ENCODE results near the gene OSMR. TPM values are rescaled to one million over a fixed set of nuclear protein-coding genes. Genes with fewer than 3 reads are reported as not detected.

OSMR gene
- total and polyA plus RNA-seq, 9 of the 15 experiments (the other 6 are each of a cell fraction or from before 2014, with no cell fraction given): 0.18 to 1.7 (median 0.94) TPM

DNA sequence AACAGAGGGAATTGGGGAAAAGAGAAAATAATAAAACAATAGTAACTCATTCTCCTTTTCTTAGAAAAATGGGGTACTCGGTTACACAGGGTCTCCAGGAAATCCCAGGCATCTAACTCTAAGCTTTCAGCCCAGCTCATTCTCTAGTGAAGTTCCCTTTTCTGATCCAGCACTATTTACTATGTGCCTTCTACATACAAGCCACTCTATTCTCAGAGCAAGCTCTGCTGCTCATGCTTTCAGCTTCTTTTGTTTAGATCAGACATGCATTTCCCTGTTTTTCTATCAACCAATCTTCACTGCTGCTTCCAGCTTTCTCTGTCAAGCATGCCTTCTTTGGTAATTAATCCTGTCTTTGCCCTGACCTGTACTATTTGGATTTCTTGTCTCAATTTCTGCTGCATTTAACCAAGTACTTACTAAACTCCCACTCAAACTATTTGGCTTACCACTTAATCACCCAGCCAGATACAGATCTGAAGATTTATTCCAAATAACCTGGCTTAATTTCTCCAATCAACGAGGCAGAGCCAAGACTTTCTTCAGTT is 25.3 kb downstream of the OSMR start (continued):
- TF ChIP-seq, protein P1, sequence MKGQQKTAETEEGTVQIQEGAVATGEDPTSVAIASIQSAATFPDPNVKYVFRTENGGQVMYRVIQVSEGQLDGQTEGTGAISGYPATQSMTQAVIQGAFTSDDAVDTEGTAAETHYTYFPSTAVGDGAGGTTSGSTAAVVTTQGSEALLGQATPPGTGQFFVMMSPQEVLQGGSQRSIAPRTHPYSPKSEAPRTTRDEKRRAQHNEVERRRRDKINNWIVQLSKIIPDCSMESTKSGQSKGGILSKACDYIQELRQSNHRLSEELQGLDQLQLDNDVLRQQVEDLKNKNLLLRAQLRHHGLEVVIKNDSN (CRISPR knock-in tag; IDR thresholded peaks at IDR 0.05): no peak

DNA sequence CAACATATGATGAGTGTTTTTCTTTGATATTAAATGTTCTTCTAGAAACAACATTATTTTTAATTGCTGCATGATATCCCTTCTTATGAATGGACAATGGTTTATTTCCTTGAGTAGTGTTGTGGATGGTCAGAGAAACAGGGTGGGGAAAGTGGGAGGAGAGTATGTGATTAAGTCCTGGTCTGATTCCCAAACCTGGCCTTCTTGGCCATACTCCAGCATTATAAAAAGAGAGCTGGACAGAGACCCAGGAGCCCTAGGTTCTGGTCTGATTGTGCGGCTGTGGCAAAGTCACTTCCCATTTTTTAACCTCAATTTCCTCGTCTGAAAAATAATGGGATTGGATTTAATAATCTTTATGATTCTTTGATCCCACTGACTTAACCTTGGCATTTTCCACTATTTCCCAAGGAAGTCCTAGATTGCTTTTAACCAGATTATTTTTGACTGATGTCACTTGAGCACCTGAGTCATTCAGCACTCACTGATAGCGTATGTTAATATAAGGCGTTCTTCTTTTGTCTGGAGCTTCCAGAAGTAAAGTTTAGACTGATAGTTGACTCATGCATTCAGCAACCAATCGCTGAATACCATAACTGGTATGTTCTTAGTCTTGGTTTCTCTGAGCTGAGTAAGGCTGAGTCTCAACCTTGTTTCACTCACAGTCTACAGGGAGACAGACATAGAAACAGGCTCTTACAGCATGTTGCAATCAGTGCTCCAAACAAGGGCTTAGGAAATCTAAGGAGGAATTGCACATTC is 26.2 kb downstream of the OSMR start:
- ChIA-PET POLR2A (interaction anchor here (0.6 to 1.0 kb wide), 3 partner anchors 10 to 439 kb away, joined by 3 to 4 read pairs (median 3); no protein-coding TSS in a partner anchor), CTCF (ENCODE audit: low intra/inter-chr PET ratio) (no interaction called here)
- in situ Hi-C loops (cut with MboI): no loop called here
- 0% methylated on average over 5 of the region's 5 CpGs for WGBS (ENCODE audit: insufficient coverage, low coverage, missing lambda C conversion rate)
- Histone ChIP-seq H3K4me2 (ENCODE audit: insufficient read depth, low read length) (no peak overlapping the region), H2AFZ (ENCODE audit: low read depth, low read length) (no peak overlapping the region), H3K27ac (ENCODE audit: extremely low read depth, low read depth, low read length) (no peak overlapping the region), H3K9ac (ENCODE audit: insufficient read depth in 1 of 2, low read depth in 2 of 2, low read length in 2 of 2) (no peak overlapping the region), H3K27me3 (ENCODE audit: control insufficient read depth in 2 of 2, insufficient read depth in 2 of 2, low read length in 2 of 2) (no peaks in the 10 kb centered on the region), H3K79me2 (ENCODE audit: control insufficient read depth, insufficient read depth, low read length) (no peaks in the 10 kb centered on the region), H4K20me1 (replicated peaks; ENCODE audit: control insufficient read depth, insufficient read depth, low read length) (no peaks in the 10 kb centered on the region), H3K4me1 (replicated peaks in 1 of 2; ENCODE audit: control insufficient read depth in 2 of 2, insufficient read depth in 2 of 2, low read length in 2 of 2) (peaks cover 0 to 4% of the 10 kb centered on the region in 2 experiments; a peak in 2 of 5 replicates), H3K4me3 (no peak overlapping the region), H3K36me3 (ENCODE audit: control insufficient read depth, insufficient read depth, low read length) (no peaks in the 10 kb centered on the region), H3K9me3 (replicated peaks; ENCODE audit: control insufficient read depth, insufficient read depth, low read depth, low read length) (no peaks in the 10 kb centered on the region), H3K9me1 (ENCODE audit: control insufficient read depth, insufficient read depth, low read length) (no peaks in the 10 kb centered on the region)
- FAIRE-seq (no peak), ATAC-seq (peak; percentile 84), DNase-seq (ENCODE audit: extremely low read depth in 1 of 4, low spot score in 3 of 4) (peak in 2 of 4 experiments; percentile 25 to 28)
- BruUV-seq (replicated peaks): no TSS peak
- intact Hi-C loops (cut with micrococcal nuclease): no loop called here
- no peak for TF ChIP-seq ZNF444 (CRISPR knock-in tag; IDR thresholded peaks at IDR 0.05)
- peak; percentile 54 for TF ChIP-seq MAFG (tag; conservative IDR thresholded peaks at IDR 0.05)
- TF ChIP-seq, protein P2, sequence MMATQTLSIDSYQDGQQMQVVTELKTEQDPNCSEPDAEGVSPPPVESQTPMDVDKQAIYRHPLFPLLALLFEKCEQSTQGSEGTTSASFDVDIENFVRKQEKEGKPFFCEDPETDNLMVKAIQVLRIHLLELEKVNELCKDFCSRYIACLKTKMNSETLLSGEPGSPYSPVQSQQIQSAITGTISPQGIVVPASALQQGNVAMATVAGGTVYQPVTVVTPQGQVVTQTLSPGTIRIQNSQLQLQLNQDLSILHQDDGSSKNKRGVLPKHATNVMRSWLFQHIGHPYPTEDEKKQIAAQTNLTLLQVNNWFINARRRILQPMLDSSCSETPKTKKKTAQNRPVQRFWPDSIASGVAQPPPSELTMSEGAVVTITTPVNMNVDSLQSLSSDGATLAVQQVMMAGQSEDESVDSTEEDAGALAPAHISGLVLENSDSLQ (IDR thresholded peaks at IDR 0.05): 0 out of 2 replicates have a peak, but pooled peaks have one; percentile 24
- peak; percentile 63 for TF ChIP-seq ARID1B (IDR thresholded peaks at IDR 0.05)
- TF ChIP-seq ZNF644 (tag; IDR thresholded peaks at IDR 0.05; ENCODE audit: low read depth): no peak
- peak; percentile 62; the same call in 1 of the 2 replicates for TF ChIP-seq SMARCA4 (IDR thresholded peaks at IDR 0.05)
- 0 out of 2 replicates have a peak, but pooled peaks have one; percentile 7 for TF ChIP-seq EP300 (IDR thresholded peaks at IDR 0.05; ENCODE audit: low read length)
- TF ChIP-seq C11orf30 (IDR thresholded peaks at IDR 0.05; ENCODE audit: low read depth): 0 out of 2 replicates have a peak, but pooled peaks have one; percentile 21
- TF ChIP-seq SMAD4 (CRISPR knock-in tag; conservative IDR thresholded peaks at IDR 0.05): 0 out of 2 replicates have a peak, but pooled peaks have one; percentile 32
- peak; percentile 69 for TF ChIP-seq SOX6 (IDR thresholded peaks at IDR 0.05)
- TF ChIP-seq CEBPB (tag; IDR thresholded peaks at IDR 0.05): peak; percentile 83
- TF ChIP-seq NRF1 (conservative IDR thresholded peaks at IDR 0.05 in 1 of 2, IDR thresholded peaks at IDR 0.05 in 1 of 2): peak in 1 of 2 experiments; percentile 17; a peak in 1 of 4 replicates
- peak; percentile 47 for TF ChIP-seq NFE2 (IDR thresholded peaks at IDR 0.05; ENCODE audit: low read depth)
- peak; percentile 45 for TF ChIP-seq CBFA2T3 (IDR thresholded peaks at IDR 0.05)
- no peak for TF ChIP-seq ERF (CRISPR knock-in tag; IDR thresholded peaks at IDR 0.05)
- TF ChIP-seq ZNF780A (CRISPR knock-in tag; IDR thresholded peaks at IDR 0.05): no peak
- TF ChIP-seq TRIM24 (IDR thresholded peaks at IDR 0.05): 0 out of 4 replicates have a peak, but pooled peaks of 1 of the 2 experiments have one; percentile 17
- TF ChIP-seq KLF1 (tag; IDR thresholded peaks at IDR 0.05): no peak
- peak; percentile 77 for TF ChIP-seq JUND (IDR thresholded peaks at IDR 0.05; ENCODE audit: borderline replicate concordance, low read depth, low read length)
- TF ChIP-seq JUND (tag; IDR thresholded peaks at IDR 0.05; ENCODE audit: borderline replicate concordance, low read depth, low read length): peak; percentile 82; the same call in 2 of the 3 replicates
- TF ChIP-seq ATF7 (IDR thresholded peaks at IDR 0.05): 0 out of 2 replicates have a peak, but pooled peaks have one; percentile 17
